ENCODE measurements around the gene SETD7. TPM values are rescaled to one million over a fixed set of nuclear protein-coding genes. Genes with fewer than 3 reads are reported as not detected.

SETD7 gene
- polyA plus RNA-seq (ENCODE audit: insufficient read length in 10 of 10): 100 to 1,000 TPM in 3 of 10 donors, 10 to 100 TPM in 7; 63.5 to 123 (median 82.2) TPM
- long read RNA-seq, donor 1, full-length matches to known transcripts: 21 of 27 reads
- long read RNA-seq, donor 1, partial matches to known transcripts: 6 of 27 reads
- long read RNA-seq, donor 1, other reads (novel, unspliced or antisense): 0 of 27 reads
- long read RNA-seq, donor 2, full-length matches to known transcripts: 15 of 15 reads
- long read RNA-seq, donor 2, partial matches to known transcripts: 0 of 15 reads
- long read RNA-seq, donor 2, other reads (novel, unspliced or antisense): 0 of 15 reads
- long read RNA-seq, donor 3: 0 reads
- long read RNA-seq, donor 4, full-length matches to known transcripts: 9 of 9 reads
- long read RNA-seq, donor 4, partial matches to known transcripts: 0 of 9 reads
- long read RNA-seq, donor 4, other reads (novel, unspliced or antisense): 0 of 9 reads
- long read RNA-seq, donor 5, full-length matches to known transcripts: 11 of 11 reads
- long read RNA-seq, donor 5, partial matches to known transcripts: 0 of 11 reads
- long read RNA-seq, donor 5, other reads (novel, unspliced or antisense): 0 of 11 reads
- long read RNA-seq, donor 6, full-length matches to known transcripts: 17 of 17 reads
- long read RNA-seq, donor 6, partial matches to known transcripts: 0 of 17 reads
- long read RNA-seq, donor 6, other reads (novel, unspliced or antisense): 0 of 17 reads
- long read RNA-seq, donor 7, full-length matches to known transcripts: 10 of 10 reads
- long read RNA-seq, donor 7, partial matches to known transcripts: 0 of 10 reads
- long read RNA-seq, donor 7, other reads (novel, unspliced or antisense): 0 of 10 reads
- long read RNA-seq, donor 8, full-length matches to known transcripts: 5 of 5 reads
- long read RNA-seq, donor 8, partial matches to known transcripts: 0 of 5 reads
- long read RNA-seq, donor 8, other reads (novel, unspliced or antisense): 0 of 5 reads
- long read RNA-seq, donor 9, partial matches to known transcripts: 0 of 1 reads
- long read RNA-seq, donor 9, other reads (novel, unspliced or antisense): 0 of 1 reads

DNA sequence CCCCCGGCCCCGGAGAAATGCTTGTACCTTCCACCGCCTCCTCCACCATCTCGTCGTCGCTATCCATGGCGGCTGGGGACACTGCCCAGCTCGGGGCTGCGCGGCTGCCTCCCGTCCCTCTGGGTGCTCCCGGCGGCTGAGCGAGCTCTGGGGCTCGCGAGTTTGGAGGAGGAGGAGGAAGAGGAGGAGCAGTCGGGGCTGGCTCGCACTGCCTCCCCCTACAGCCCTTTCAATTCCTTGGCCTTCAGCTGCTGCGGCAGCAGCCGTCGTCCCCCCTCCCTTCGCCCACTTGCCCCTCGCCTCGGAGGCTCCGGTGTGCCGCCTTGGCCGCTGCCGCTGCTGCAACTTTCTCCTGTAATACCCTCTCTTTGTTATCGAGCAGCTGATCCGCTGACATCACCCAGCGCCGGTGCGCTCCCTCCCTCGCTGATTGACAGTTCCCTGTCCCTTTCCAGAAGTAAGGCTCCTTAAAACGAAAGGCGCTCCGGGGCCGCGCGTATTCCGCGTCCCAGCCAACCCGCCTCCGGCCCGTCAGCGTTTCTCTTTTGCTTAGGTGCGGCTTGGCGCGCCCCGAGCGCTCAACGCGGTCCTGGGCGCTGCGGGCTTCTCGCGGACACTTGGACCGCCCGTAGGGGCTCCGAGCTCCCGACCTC is at the start of gene SETD7:
Gene SETD7 (minus strand): TSS at position 149 of the 653 bp plus-strand sequence. CDS start 82 bp downstream, at position 67.
- DNase-seq: peak; percentile 86 to 97 (median 88)

DNA sequence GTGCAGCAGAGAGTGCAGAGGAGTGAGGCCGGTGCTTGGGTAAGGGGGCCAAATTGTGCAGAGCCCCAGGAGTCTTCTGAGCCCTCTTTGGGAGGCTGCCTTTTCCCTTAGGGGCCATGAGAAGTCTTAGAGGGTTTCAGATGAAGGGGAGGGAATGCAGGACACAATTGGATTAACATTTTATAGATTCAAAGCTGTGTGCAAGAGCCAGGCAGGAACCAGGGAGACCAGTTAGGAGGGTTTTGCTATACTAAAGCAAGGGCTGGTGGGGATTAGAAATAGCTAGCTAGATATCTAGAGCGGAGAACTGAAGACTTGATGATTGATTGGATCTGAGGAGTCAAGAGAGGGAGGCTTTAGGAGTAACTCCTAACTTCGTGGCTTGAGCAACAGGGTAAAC is 49.5 kb upstream of the SETD7 start:
- no peak for DNase-seq

DNA sequence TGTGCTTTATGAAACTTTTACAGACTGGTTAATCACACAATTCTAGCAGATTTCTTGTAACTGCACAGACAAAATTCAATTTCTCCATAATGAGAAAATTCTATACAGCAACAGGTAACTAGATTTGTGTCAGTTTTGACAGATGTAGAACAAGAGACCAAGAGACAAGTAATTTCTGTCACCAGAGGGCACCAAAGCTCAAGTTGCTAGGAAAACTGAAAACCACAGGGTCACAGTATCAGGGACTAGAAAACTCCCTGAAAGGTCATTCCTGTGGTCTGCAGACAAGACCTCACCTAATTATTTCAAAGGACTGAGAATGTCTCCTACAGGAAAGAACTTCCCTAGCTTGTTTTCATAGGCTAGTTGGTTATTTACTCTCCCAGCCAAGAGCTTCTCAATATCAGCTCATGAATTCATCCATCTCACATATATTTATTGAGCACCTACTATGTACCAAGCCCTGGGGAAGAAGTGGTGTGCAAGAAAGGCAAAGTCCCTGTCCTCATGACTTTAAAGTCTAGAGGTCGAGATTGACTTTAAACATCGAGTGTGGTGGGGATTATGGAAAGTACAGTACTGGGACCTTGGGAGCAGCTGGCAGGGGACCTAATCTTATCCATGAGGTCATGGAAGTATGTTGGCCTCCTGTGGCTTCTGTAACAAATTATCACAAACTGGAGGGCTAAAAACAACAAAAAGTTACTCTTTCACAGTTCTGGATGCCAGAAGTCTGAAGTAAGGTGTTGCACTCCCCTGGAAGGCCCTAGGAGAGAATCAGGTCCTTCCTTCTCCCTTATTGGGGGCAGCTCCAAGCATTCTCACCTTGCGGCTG is 47.8 kb upstream of the SETD7 start:
- peak; percentile 53 to 70 (median 59) for DNase-seq

DNA sequence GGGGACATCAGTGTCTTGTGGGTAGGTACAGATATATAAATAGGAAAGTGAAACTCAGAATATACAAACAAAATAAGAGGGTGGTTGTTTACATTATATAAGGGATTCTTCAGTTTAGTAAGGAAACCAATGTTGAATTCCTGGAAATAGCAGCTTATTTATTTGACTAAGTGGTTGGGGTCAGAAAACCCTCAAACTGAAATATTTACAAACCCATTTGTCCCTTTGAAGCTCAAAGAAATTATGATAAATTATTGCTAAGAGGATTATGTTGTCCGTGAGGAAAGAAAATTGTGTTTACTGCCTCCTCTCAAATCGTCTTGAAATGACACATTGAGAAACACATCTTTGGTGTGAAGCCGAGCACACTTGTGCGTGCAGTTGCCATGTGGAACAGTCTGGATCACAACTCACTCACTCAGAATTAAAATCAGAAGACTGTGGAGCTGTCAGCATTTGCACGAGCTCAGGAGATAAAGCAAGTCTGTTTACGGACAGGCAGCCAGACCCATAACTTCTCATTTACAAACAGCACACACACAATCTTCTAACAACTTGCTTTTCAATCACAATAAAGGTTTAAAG is 46.8 kb upstream of the SETD7 start:
- no peak for DNase-seq

DNA sequence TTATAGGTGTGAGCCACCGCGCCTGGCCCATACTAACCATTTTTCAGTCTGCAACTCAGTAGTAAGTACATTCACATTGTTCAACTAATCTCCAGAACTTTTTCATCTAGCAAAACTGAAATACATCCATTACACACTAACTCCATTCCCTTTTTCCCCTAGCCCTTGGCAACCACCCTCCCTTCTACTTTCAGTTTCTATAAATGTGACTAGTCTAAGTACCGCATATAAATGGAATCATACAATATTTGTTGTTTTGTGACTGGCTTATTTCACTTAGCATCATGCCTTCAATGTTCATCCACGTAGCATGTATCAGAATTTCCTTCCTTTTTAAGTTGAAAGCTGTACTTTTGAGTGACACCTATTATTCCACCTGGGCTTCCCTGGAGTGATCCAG is 44.6 kb upstream of the SETD7 start:
- no peak for DNase-seq

DNA sequence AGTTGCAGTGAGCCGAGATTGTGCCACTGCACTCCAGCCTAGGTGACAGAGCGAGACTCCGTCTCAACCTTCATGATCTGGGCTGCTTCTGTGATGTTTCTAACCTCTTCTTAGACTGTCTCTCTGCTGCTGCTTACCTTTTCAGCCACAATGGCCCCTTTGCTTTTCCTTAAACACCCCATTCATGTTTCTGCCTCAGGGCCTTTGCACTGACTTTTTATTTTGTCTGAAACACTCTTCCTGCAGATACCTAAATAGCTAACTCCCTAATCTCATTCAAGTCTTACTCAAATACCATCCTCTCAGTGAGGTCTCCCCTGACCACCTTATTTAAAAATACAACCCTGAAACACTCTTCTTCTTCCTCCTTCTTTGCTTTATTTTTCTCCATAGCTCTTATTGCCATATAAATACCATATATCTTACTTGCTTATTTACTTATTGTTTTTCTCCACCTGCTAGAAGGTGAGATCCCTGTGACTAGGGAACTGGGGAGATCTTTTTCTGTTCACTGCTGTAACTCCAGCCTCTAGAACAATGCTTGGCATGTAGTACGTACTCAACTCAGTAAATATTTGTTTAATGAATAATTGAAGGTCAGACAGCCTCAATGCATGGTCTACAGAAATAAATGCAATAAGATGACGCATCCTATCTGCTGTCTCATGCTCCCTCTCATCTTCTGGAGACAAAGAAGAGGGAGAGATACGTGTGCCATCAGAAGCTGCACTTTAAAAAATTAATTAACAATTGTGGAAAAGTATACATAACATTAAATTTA is 43.8 kb upstream of the SETD7 start:
- no peak for DNase-seq

DNA sequence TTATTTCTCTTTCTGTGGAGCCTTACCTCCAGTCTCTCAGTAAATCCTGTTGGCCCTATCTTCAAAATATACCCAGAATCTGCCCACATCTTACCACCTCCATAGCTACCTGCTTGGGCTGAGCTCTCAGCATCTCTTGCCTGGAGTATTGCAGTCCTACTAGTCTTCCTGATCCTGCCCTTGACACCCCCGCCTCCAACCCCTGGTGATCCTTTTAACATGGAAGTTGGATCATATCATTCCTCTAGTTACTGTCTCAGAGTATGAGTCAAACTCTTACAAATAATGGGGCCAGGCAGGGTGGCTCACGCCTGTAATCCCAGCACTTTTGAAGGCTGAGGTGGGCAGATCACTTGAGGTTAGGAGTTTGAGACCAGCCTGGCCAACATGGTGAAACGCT is 43.1 kb upstream of the SETD7 start:
- no peak for DNase-seq

DNA sequence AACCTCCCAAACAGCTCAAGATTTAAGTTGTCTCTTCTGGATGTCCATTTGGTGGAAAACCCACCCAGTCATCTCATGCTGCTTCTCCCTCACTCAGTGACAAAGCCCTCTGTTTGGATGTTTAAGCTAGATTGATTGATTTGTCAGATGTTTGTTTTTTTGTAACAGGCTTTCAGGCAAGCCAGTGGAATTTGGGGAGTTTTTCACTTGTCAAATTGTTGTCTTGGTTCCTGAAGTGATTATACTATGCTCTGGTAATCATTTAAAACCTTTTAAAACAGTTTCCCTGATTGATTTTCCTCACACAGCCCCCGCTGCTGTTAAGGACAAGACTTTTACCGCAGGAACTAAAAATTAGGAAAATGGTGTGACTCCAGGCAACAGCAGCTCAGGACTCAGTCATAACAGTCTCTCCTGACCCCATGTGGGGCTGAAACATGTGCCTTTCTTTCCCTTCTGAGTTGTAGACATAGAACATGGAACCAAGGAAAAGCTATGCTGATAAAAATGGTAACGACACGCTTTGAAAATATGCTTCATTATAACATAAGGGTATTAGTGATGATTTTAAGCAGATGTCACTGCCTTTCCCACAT is 40.8 kb upstream of the SETD7 start:
- DNase-seq: no peak

DNA sequence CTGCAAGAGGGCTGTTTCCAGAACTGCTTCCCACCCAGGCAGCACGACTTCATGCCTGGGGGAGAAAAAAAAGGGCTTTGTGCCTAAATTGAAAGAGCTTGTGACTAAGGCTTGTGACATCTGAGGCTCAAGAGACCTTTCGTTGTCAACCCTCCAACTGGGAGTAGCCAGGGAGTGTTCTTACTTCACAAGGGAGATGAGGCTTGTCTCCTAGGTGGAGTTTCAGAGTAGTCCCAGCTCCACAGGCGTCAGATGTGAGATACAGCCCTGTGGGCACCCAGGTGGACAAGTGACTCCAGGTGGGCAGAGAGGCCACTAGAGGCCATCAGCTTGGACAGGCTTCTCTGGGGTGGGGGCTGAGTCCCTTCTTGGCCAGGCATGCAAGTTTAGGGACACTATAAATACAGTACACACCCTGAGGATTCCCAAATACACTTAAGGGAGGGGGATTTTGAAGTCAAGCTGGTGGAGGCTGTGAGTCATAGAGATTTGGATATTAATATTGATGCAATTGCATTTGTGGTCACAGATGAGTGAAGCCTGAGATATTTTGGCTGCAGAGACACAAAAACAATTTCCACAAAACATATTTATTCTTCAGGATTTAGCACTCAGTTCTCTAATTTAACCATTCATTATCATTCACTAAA is 40.1 kb upstream of the SETD7 start:
- DNase-seq: peak; percentile 42 to 63 (median 50)

DNA sequence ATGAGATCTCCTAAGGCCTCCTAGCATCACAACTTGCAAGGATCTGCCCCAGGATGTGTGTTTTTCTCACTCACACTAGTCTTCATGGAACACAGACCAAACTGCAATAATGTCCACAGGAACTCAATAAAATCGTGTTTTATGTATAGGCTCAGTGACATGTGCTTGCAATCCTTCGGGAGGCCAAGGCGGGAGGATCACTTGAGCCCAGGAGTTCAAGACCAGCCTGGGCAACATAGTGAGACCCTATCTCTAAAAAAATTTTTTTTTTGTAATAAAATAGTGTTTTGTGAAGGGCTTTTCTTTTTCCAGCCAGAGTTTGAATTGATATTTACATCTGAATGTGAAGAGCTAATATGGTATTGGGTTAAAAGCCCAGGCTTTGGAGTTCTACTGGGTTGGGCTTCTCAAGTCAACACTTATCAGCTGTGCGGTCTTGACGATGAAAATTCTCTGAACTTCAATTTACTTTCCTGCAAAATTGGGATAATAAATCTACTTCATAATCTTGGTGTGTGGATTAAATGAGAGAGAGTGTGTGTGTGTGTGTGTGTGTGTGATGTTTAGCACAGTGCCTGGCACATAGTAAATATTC is 38.7 kb upstream of the SETD7 start:
- no peak for DNase-seq

DNA sequence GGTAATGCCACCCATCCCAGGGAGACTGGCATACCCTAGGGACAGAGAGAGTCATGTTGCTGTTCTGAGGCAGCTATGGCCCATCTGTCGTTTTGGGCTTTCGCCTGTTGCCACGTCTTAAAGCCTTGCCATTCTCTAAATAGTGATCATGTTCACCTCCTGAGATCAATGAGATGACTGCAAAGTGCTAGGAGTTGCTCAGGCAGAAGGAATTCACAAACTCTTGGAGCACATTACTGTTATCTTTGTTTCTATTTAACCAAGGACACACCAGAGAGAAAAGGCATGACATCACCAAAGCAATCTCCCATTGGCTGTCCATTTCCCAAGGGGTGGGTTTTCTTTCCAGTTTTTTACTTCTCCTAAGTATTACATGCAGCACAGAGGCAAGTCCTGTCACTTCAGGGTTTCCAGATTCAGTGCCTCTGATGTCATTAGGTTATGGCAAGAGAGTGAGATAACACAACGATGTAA is 37.1 kb upstream of the SETD7 start:
- DNase-seq: peak; percentile 56 to 75 (median 68)

DNA sequence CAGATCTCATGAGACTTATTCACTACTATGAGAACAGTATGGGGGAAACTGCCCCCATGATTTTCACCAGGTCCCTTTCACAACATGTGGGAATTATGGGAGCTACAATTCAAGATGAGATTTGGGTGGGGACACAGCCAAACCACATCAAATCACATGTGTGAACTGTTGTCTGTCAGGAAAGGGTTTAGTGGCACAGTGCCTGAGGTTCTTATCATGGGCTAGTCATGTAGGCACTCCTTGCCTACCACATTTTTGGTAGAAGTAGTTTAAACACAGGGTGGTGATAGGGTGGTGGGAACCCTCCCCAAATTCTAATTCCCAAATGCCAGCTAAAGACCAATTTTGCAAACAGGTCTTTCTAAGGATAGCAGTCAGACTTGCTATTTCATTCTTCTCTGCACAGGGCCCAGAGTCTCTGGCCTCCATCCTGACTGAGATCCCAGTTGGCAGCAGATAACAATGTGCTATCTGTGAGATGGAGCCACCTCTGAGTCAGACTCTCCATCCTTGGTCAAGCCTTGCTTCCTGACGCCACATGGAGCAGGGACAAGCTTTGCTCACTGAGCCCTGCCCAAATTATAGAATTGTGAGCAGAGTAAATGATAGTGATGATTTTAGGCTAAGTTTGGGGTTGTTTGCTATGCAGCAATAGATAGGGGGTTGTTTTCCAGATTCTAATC is 33.5 kb upstream of the SETD7 start:
- DNase-seq: no peak

DNA sequence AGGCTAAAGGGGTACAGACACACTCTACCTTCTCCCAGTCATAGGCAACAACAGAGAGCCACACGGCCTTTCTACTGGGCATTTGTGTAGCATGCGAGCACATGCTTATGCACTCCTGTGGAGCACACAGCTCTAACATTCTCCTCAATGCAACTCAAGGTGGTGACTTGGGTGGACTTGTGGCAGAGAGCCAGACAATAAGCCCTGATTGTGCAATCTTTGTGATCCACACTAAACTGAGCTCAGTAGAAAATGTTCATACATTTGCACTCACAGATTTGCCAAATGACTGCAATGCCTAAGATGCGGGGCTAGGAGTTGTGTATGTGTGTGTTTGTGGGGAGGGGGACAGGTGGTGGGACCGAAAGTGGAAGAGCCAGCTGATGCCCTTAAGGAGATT is 31.4 kb upstream of the SETD7 start:
- DNase-seq: no peak

DNA sequence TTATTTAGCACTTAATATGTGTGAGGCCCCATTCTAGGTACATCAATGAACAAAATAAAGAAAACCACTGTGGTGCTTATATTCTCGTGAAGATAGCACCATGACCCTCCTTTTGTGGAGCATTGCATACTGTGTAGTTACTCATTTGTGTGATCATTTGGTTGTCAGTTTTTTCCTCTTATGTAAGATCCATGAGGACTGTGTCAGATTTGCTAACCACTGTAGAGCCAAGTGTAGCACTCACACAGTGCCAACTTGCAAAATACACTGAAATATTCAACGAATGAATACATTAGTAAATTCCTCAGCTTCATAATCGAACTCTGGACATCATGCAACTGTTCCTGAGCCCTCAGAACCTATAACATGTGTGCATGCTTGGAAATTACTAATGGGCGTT is 29.5 kb upstream of the SETD7 start:
- no peak for DNase-seq

DNA sequence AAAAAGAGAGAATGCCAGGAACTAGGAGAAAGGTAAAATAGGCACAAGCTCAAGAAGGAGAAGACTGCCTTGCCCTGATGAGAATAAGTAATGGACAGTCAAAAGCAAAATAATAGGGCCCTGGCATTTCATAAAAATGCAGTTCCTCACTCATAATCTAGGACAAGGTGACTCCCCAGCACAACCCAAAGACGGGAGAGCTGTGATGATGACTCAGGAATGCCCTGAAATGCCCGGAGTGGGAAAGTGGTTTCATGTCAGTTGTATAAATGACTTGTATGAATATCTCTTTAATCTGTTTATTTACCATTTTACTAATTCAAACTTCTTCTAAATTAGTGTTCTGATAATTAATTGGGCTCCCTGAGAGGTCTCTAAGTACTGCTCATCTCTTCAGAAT is 28.8 kb upstream of the SETD7 start:
- no peak for DNase-seq

DNA sequence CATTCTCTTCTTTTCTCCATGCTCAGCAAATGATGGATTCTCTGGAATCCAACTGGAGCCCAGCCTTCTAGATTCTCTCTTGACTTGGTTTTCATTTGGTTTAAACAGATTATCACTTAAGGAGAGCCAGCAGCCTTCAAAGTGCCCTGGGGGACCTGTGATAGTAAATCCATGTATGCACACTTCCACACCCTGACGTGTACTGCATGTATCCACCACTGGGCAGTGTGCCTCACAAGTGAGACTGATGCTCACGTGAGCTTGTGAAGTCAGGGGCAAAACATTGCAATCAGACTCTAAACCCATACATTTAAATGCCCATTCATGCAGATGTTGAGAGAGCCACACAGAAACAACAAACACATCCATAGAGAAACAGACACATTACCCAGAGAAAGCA is 28.0 kb upstream of the SETD7 start:
- no peak for DNase-seq

DNA sequence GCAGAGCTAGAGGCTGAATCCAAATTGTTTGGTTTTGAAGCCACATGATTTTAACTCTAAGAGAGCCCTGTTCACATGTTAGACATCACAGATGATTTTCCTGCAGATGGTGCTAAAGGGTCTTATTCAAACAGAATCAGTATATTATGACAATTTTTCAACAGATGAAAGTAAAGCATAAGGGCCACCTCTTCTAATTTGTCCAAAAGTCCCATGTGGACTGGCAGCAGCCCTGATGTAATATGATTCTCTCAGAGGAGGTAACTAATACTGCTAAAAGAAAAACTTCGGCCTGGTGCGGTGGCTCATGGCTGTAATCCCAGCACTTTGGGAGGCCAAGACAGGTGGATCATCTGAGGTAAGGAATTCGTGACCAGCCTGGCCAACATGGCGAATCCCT is 26.0 kb upstream of the SETD7 start:
- peak in 1 of 3 donors; percentile 52 for DNase-seq

DNA sequence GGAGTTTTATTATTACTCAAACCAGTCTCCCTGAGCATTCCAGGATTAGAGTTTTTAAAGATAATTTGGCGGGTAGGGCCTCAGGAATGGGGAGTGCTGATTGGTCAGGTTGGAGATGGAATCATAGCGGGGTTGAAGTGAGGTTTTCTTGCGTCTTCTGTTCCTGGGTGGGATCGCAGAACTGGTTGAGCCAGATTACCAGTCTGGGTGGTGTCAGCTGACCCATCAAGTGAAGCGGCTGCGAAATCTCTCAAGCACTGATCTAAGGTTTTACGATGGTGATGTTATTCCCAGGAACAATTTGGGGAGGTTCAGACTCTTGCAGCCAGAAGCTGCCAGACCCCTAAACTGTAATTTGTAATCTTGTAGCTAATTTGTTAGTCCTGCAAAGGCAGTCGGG is 25.1 kb upstream of the SETD7 start:
- no peak for DNase-seq

Measured in muscle of back (tissue), 13 donors.